Fibroblast of villous mesenchyme (primary cell): ENCODE results near the gene PTPRE. TPM values are rescaled to one million over a fixed set of nuclear protein-coding genes. Genes with fewer than 3 reads are reported as not detected.

Experiments
- DNase-seq: peaks from one replicate; pipeline ENCODE4 v3.0.0-alpha.2; 2010; ENCODE audit warnings: low read depth
- H3K4me3 ChIP-seq: 2 replicates; pipeline ENCODE4 v1.5.1; 2011; ENCODE audit warnings: low read depth, mild to moderate bottlenecking, low read length
- CTCF ChIP-seq: IDR thresholded peaks from 2 replicates; pipeline ENCODE4 v1.5.1; 2012; ENCODE audit warnings: low read depth, mild to moderate bottlenecking, low read length; ENCODE audit not compliant: insufficient read depth
- total RNA-seq: library from RNA; depleted of rRNA; stranded (reverse); fragments of >200 nt; gene quantifications from 2 replicates; pipeline ENCODE4 v1.2.3, GENCODE V29; 2012

Gene PTPRE
- total RNA-seq, 1 donor, result 11.2 TPM

GRCh38 chr10:128050121-128050516 lies 143.2 kb downstream of the PTPRE start:
- H3K4me3 ChIP-seq, result no peak overlapping the region
- no peak for TF ChIP-seq CTCF
- no peak for DNase-seq

GRCh38 chr10:128050936-128051335 lies 144.0 kb downstream of the PTPRE start:
- no peak overlapping the region for H3K4me3 ChIP-seq
- DNase-seq, result peak; percentile 40
- no peak for TF ChIP-seq CTCF

GRCh38 chr10:128051548-128051947 lies 144.6 kb downstream of the PTPRE start:
- DNase-seq, result no peak
- no peak for TF ChIP-seq CTCF
- H3K4me3 ChIP-seq, result no peak overlapping the region

GRCh38 chr10:128052696-128053095 lies 145.8 kb downstream of the PTPRE start:
- no peak for TF ChIP-seq CTCF
- no peak for DNase-seq
- H3K4me3 ChIP-seq, result no peak overlapping the region

DNA sequence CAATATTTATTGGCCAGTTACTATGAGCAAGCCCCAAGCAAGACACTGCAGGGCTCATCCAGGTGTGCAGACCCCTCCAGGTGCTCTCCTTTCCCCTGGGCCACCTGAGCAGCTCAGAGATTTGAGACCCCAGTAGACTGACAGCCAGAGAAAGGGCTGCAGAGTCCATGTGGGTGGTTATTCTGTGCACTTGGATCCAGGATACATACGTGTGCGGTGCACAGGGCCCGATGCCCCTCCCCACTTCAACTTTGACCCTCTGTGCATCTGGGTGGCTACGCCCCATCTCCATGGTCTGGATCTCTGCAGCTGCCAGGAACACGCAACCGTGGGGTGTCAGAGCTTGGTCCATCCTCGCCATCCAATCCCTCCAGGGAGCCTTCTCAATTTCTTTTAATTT lies 146.5 kb downstream of the PTPRE start:
- DNase-seq, result no peak
- H3K4me3 ChIP-seq, result no peak overlapping the region
- no peak for TF ChIP-seq CTCF

DNA sequence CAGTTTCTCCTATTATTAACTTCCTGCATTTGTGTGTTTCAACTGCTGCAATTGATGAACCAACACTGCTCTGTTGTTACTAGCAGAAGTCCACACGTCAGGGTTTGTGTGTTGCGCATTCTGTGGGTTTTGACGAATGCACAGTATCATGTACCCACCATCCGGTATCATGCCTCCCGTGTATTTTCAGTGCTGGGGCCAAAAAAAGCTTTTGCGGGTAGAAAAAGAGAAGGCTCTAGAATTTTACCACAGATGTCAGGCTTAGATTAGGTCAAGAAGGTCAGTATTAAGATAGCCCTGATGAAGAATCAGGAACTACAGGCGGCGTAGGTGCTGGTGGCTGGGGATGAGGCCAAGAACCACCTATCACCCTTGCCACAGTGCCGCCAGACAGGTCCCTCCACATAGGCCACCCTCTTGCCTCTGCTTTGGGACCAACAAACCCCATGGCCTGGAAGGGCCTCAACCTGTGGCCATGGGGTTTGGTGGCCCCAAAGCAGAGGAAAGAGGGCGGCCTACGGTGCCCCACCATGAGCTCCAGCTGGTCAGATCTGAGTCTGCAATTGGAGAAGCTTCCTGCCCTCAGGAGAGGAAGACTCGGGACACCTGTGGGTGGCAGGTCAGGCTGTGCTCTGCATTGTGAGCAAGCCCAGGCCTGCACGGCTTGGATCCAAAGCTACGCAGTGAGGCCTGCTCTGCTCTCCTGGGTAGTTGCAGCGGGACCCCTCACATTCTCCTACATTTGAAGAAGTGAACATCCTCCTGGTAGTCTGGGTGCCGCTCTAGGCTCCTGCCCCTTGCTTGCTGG lies 147.5 kb downstream of the PTPRE start:
- TF ChIP-seq CTCF, result no peak
- DNase-seq, result no peak
- H3K4me3 ChIP-seq, result no peak overlapping the region
